GM19455 (cell line): ENCODE data around the gene CDK6.

ENCODE experiments used
- ATAC-seq: cut with Tn5 transposase; IDR thresholded peaks from one replicate; pipeline ENCODE4 v1.9.1; 2021; ENCODE audit not compliant: unreplicated experiment

CDK6 gene

GRCh38 chr7:92847305-92847704 lies 10.9 kb upstream of the CDK6 start:
- ATAC-seq, result no peak

DNA sequence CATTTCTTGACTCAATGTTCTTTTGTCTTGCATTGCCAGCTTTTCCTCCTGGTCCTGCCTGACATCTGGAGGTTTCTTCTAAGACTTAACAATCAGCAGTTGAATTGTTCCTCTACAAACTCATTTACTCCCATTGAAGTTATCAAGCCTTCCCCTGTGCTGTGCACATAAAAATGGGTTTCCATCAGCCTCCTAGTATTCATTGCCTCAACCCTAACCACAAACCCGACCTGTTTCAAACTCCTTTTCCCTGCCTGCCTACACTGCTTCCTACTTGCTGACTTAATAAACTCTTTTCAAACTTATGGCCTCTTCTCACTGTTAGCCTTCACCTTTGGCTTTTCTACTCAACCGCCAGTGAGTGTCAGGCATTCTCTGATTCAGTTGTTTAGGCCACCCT lies 9.4 kb upstream of the CDK6 start:
- ATAC-seq, result no peak

- no peak for ATAC-seq
Measured at GRCh38 chr7:92843781-92844180, 7.4 kb upstream of the CDK6 start.

DNA sequence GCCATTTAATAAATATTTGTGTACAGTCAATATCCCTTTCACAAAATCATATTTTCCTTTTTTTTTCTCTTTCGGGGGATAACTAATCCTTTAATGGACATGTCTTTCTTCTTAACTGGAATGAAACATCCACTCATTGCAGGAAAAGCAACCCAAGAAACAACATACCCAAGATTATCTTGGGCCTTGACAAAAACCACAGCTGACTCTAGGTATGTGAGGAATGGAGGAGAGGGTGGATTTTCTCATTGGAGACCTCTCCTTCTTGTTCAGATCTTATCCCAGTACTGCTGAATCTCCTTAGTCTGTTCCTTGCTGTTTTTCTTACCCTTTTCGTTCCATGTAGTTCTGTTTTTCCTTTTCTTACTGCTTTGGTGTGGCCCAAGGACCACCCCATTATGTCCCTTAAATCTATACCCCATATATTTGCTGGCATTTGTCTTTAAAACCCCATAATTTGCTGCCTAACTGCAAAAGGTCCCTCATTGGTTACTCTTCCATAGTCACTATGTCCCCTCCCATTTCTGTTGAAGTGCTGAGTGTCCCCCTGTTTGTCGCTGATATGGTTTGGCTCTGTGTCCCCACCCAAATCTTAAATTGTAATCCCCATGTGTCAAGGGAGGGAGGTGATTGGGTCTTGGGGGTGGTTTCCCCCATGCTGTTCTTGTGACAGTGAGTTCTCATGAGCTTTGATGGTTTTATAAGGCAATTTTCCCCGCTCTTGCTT lies 6.8 kb upstream of the CDK6 start:
- no peak for ATAC-seq

- ATAC-seq, result no peak
Measured at GRCh38 chr7:92841192-92841591, 4.8 kb upstream of the CDK6 start.

DNA sequence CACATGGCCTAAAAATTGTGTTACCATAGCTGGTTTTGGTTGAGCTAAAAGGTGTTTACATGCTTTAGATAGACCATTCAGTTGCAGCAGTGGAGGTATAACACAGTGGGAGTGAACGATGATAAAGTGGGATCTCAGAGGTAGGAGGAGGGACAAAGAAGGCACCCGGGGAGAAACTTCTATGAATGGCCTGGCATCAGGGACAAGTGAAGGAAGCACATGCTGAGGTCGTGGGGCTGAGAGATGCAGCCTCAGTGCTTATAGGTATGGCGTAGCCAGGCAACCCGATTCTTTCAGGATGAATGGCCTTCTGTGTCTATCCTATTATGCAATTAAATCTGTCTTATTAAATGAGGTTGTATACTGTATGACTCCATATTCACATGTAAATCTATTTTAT lies 3.9 kb upstream of the CDK6 start:
- ATAC-seq, result no peak

- ATAC-seq, result no peak
Measured at GRCh38 chr7:92839901-92840300, 3.5 kb upstream of the CDK6 start.

DNA sequence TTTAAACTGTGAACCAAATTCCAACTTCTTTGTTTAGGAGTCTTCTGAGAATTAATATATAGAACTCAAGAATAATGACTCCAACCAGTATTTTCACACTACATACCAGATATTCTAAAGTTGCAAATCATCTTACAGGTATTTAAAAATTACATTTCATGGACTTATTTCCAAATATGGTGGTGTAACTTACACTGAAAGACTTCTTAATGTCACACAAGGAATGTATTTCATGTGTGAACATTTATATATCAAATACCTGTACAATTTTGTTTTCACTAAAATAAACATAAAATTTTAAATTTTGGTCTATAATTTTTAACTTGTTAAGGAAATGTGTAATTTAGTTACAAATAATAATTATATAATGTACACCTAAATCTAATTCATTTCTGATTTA lies 2.6 kb upstream of the CDK6 start:
- no peak for ATAC-seq

GRCh38 chr7:92837000-92837749 lies 802 bp upstream of the CDK6 start:
- ATAC-seq, result no peak

- ATAC-seq, result no peak
Measured at GRCh38 chr7:92835851-92836488, 403 bp downstream of the CDK6 start.

DNA sequence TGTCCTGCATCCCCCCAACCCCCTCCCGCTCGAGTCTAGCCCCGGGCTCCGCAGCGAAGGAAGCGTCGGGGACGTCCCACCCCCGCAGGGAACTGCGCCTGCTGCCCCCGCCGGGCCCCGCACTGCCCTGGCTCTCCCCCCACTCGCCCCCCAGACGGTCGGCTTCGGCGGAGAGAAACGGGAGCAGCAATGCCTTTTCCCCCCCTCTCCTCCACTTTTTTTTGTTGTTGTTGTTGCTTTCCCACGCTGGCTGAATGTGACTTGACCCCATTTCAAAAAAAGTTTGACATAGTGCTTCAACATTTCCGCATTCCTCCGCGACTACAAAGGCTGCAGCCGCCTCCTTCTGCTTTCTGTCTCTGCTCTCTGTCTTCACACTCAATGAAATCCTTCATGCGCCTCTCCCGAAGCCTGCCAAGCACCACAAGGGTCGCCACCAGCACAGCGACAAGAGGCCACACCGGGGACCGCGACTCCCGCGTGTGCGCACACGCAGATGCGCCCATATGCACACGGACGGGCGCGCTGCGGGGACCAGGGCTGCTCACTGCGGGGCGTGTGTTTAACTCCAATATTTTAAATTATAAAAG lies 1.0 kb downstream of the CDK6 start:
- no peak for ATAC-seq

GRCh38 chr7:92834507-92835260 lies 1.7 kb downstream of the CDK6 start:
- ATAC-seq, result no peak

DNA sequence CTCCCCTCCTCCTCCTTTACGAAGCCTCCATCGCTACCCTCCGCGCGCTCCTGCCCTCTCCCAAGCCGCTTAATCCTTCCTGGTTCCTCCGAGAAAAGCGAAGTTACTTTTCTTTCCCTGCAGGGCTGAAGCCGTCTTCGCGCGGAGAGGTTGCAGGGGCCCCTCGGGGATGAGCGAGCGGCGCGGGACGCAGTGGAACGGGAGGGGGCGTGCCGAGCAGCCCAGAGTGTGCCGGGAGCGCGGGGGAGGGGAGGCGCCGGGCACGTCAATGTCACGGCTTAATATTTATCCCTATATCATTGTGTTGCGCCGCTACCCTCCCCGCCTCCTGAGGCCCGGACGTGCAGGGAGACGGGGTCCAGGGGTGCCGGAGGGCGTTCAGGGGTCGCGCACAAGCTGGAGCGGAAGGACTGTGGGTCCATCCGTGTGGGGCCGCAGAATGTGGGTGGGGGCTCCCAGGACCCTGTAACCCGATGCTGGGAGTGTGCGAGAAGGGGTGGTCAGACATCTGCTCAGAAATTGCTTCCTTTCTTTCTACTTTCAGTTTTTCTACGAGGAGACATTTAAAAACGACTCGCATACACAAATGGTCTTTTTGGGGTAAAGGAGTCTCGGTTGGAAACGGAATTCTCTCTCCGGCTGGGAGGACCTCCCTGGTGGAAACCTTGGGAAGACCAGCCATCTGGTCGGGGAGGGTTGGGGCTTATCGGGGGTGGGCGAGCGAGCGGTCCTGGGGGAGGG lies 2.4 kb downstream of the CDK6 start:
- ATAC-seq, result peak; percentile 46

- ATAC-seq, result peak; percentile 55
Measured at GRCh38 chr7:92833024-92833765, 3.2 kb downstream of the CDK6 start.

- peak; percentile 2 for ATAC-seq
Measured at GRCh38 chr7:92832534-92833023, 3.8 kb downstream of the CDK6 start.

- no peak for ATAC-seq
Measured at GRCh38 chr7:92831716-92832533, 4.4 kb downstream of the CDK6 start.

DNA sequence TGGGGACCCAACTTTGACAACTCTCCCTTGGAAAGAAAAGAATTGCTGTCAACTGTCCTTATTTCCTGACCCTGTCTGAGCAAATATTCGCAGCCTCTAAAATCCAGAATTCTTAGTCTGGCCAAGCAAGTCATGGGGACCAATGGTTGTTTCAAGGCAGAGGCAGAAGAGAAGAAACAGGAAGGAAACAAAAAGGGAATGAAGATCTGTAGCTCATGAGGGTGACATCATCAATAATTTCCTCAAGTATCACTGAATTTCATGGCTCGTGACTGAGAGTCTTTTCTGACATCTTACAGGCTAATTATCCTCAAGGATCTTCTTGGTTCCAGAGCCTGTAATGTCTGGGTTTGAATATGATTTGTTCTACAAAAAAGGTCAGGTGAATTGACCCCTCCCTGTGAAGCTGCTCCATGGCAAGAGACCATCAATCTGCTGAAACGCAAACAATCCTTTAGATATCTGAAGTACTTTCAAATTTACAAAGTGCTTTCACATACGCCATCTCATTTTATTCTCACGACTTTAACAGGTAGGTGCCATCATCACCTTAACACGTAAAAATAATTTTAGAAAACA lies 5.8 kb downstream of the CDK6 start:
- no peak for ATAC-seq

- ATAC-seq, result no peak
Measured at GRCh38 chr7:92830027-92830426, 6.3 kb downstream of the CDK6 start.
